GM18870 (cell line): ENCODE data around the gene IRF2.

ENCODE experiments used
- ATAC-seq: cut with Tn5 transposase; IDR thresholded peaks from one replicate; pipeline ENCODE4 v1.9.1; 2021; ENCODE audit warnings: moderate library complexity; ENCODE audit not compliant: unreplicated experiment

Gene IRF2

GRCh38 chr4:184373886-184374405 is 100.4 kb downstream of the IRF2 start:
- no peak for ATAC-seq

GRCh38 chr4:184371390-184371787 is 103.0 kb downstream of the IRF2 start:
- ATAC-seq, result no peak

GRCh38 chr4:184370711-184371389 is 103.5 kb downstream of the IRF2 start:
- no peak for ATAC-seq

GRCh38 chr4:184369871-184370270 is 104.5 kb downstream of the IRF2 start:
- ATAC-seq, result no peak

GRCh38 chr4:184368731-184369130 is 105.6 kb downstream of the IRF2 start:
- no peak for ATAC-seq

- no peak for ATAC-seq
These were observed 106.1 kb downstream of the IRF2 start for GRCh38 chr4:184368290-184368689.

- peak; percentile 80 for ATAC-seq
These were observed 110.0 kb downstream of the IRF2 start for GRCh38 chr4:184364100-184364921.

- no peak for ATAC-seq
These were observed 111.1 kb downstream of the IRF2 start for GRCh38 chr4:184363258-184363657.

GRCh38 chr4:184362396-184362795 is 112.0 kb downstream of the IRF2 start:
- no peak for ATAC-seq

- ATAC-seq, result no peak
These were observed 112.9 kb downstream of the IRF2 start for GRCh38 chr4:184361443-184361842.

- ATAC-seq, result no peak
These were observed 114.5 kb downstream of the IRF2 start for GRCh38 chr4:184359888-184360287.

- ATAC-seq, result no peak
These were observed 115.7 kb downstream of the IRF2 start for GRCh38 chr4:184358521-184359232.

- ATAC-seq, result no peak
These were observed 116.6 kb downstream of the IRF2 start for GRCh38 chr4:184357772-184358171.

GRCh38 chr4:184357165-184357564 is 117.2 kb downstream of the IRF2 start:
- no peak for ATAC-seq

GRCh38 chr4:184356366-184356765 is 118.0 kb downstream of the IRF2 start:
- no peak for ATAC-seq

- no peak for ATAC-seq
These were observed 118.5 kb downstream of the IRF2 start for GRCh38 chr4:184355857-184356256.

GRCh38 chr4:184355111-184355604 is 119.2 kb downstream of the IRF2 start:
- no peak for ATAC-seq

GRCh38 chr4:184352891-184353290 is 121.5 kb downstream of the IRF2 start:
- ATAC-seq, result no peak

- ATAC-seq, result no peak
These were observed 122.5 kb downstream of the IRF2 start for GRCh38 chr4:184351560-184352451.

- ATAC-seq, result no peak
These were observed 123.4 kb downstream of the IRF2 start for GRCh38 chr4:184350964-184351363.
